ENCODE measurements around the gene SCN9A.
A peak's percentile ranks its signal among the peaks of the same experiment; 100 is the strongest.

Gene SCN9A

GRCh38 chr2:166375736-166376487 is at the start of gene SCN9A:
Gene SCN9A (minus strand): TSS chr2:166375944. CDS start chr2:166311756, 64,188 bp downstream.
- no peak within 1 kb of the TSS for H3K9ac ChIP-seq
- H3K9me3 ChIP-seq (ENCODE audit: control insufficient read depth, low read length): no peaks in the 10 kb centered on the region
- no peaks in the 10 kb centered on the region for H3K4me1 ChIP-seq
- no peaks in the 10 kb centered on the region for H3K27me3 ChIP-seq (ENCODE audit: control insufficient read depth, insufficient read depth, low read length)
- H3K36me3 ChIP-seq (ENCODE audit: control insufficient read depth, insufficient read depth, low read length): no peaks in the 10 kb centered on the region
- H2AFZ ChIP-seq: peak within 1 kb of the TSS; percentile 82
- H3K4me2 ChIP-seq (ENCODE audit: low read length): peak within 1 kb of the TSS; percentile 72
- no peak within 1 kb of the TSS for H3K27ac ChIP-seq
- no peaks in the 10 kb centered on the region for H3K79me2 ChIP-seq
- H3K4me3 ChIP-seq (ENCODE audit: low read depth, low read length): peak within 1 kb of the TSS; percentile 53
- no peak for TF ChIP-seq CTCF (IDR thresholded peaks at IDR 0.05)

- TF ChIP-seq CTCF (IDR thresholded peaks at IDR 0.05): no peak
- Histone ChIP-seq H3K79me2 (no peaks in the 10 kb centered on the region), H3K36me3 (ENCODE audit: control insufficient read depth, insufficient read depth, low read length) (no peaks in the 10 kb centered on the region), H3K4me3 (ENCODE audit: low read depth, low read length) (no peak overlapping the region), H3K4me1 (no peaks in the 10 kb centered on the region), H3K9me3 (ENCODE audit: control insufficient read depth, low read length) (no peaks in the 10 kb centered on the region), H3K27ac (no peak overlapping the region), H3K27me3 (ENCODE audit: control insufficient read depth, insufficient read depth, low read length) (no peaks in the 10 kb centered on the region), H3K9ac (no peak overlapping the region), H3K4me2 (ENCODE audit: low read length) (no peak overlapping the region), H2AFZ (no peak overlapping the region)
Observed at GRCh38 chr2:166424841-166425240, 49.1 kb upstream of the SCN9A start.

GRCh38 chr2:166419616-166419934 is 43.8 kb upstream of the SCN9A start:
- no peak overlapping the region for H3K9ac ChIP-seq
- H3K27ac ChIP-seq: no peak overlapping the region
- no peak overlapping the region for H3K4me3 ChIP-seq (ENCODE audit: low read depth, low read length)
- H3K4me1 ChIP-seq: no peaks in the 10 kb centered on the region
- no peak for TF ChIP-seq CTCF (IDR thresholded peaks at IDR 0.05)
- H2AFZ ChIP-seq: no peak overlapping the region
- no peaks in the 10 kb centered on the region for H3K27me3 ChIP-seq (ENCODE audit: control insufficient read depth, insufficient read depth, low read length)
- H3K4me2 ChIP-seq (ENCODE audit: low read length): no peak overlapping the region
- H3K9me3 ChIP-seq (ENCODE audit: control insufficient read depth, low read length): no peaks in the 10 kb centered on the region
- H3K79me2 ChIP-seq: no peaks in the 10 kb centered on the region
- no peaks in the 10 kb centered on the region for H3K36me3 ChIP-seq (ENCODE audit: control insufficient read depth, insufficient read depth, low read length)

GRCh38 chr2:166418853-166419615 is 43.3 kb upstream of the SCN9A start:
- Histone ChIP-seq H3K4me2 (ENCODE audit: low read length) (no peak overlapping the region), H3K27ac (no peak overlapping the region), H3K9me3 (ENCODE audit: control insufficient read depth, low read length) (no peaks in the 10 kb centered on the region), H3K27me3 (ENCODE audit: control insufficient read depth, insufficient read depth, low read length) (no peaks in the 10 kb centered on the region), H3K4me3 (ENCODE audit: low read depth, low read length) (no peak overlapping the region), H3K36me3 (ENCODE audit: control insufficient read depth, insufficient read depth, low read length) (no peaks in the 10 kb centered on the region), H3K4me1 (no peaks in the 10 kb centered on the region), H2AFZ (no peak overlapping the region), H3K9ac (no peak overlapping the region), H3K79me2 (no peaks in the 10 kb centered on the region)
- no peak for TF ChIP-seq CTCF (IDR thresholded peaks at IDR 0.05)
